OCI-LY1 (cell line): Measurements from ENCODE around the gene SAMD3.

ENCODE experiments used
- H2AFZ ChIP-seq: fragments of 200-600 bp; sonication (generic), shearing (Covaris generic); 2 replicates; pipeline ENCODE4 v1.6.0; 2014; ENCODE audit warnings: antibody characterized with exemption, mild to moderate bottlenecking, low read length
- H3F3A ChIP-seq: fragments of 200-600 bp; sonication (generic), shearing (Covaris generic); 2 replicates; pipeline ENCODE4 v1.6.0; 2014; ENCODE audit warnings: mild to moderate bottlenecking, antibody characterized with exemption, low read length, moderate library complexity; ENCODE audit not compliant: insufficient read depth
- H3K27ac ChIP-seq: fragments of 200-600 bp; sonication (generic); 2 replicates; pipeline ENCODE4 v1.5.1; 2014; ENCODE audit warnings: low read length, mixed run types, mild to moderate bottlenecking, low read depth; ENCODE audit not compliant: poor library complexity, severe bottlenecking
- H3K27me3 ChIP-seq: fragments of 200-600 bp; sonication (generic); 2 replicates; pipeline ENCODE4 v1.6.0; 2014; ENCODE audit warnings: antibody characterized with exemption, mild to moderate bottlenecking, low read length, moderate library complexity; ENCODE audit not compliant: insufficient read depth
- H3K36me3 ChIP-seq: fragments of 200-600 bp; sonication (generic); 2 replicates; pipeline ENCODE4 v1.6.1; 2014; ENCODE audit warnings: mild to moderate bottlenecking, antibody characterized with exemption, low read length, moderate library complexity, mixed read lengths; ENCODE audit not compliant: insufficient read depth
- H3K4me1 ChIP-seq: fragments of 200-600 bp; sonication (generic); 2 replicates; pipeline ENCODE4 v1.5.1; 2014; ENCODE audit warnings: mild to moderate bottlenecking, low read length, moderate library complexity; ENCODE audit not compliant: insufficient read depth, severe bottlenecking
- H3K4me2 ChIP-seq: fragments of 200-600 bp; sonication (generic), shearing (Covaris generic); 2 replicates; pipeline ENCODE4 v1.6.1; 2014; ENCODE audit warnings: low read length
- H3K4me3 ChIP-seq: fragments of 200-600 bp; sonication (generic); 2 replicates; pipeline ENCODE4 v1.5.1; 2014; ENCODE audit warnings: low read length, low read depth, mild to moderate bottlenecking, mixed read lengths; ENCODE audit not compliant: poor library complexity, severe bottlenecking
- H3K79me2 ChIP-seq: fragments of 200-600 bp; shearing (Covaris generic); 2 replicates; pipeline ENCODE4 v1.6.1; 2016; ENCODE audit warnings: mixed run types, low read length, mixed read lengths; ENCODE audit not compliant: insufficient read depth
- H3K9ac ChIP-seq: fragments of 200-600 bp; sonication (generic), shearing (Covaris generic); 2 replicates; pipeline ENCODE4 v1.6.1; 2014; ENCODE audit warnings: mild to moderate bottlenecking, low read length, mixed read lengths
- H3K9me2 ChIP-seq: fragments of 200-600 bp; sonication (generic), shearing (Covaris generic); 2 replicates; pipeline ENCODE4 v1.6.1; 2014; ENCODE audit warnings: low read depth, mild to moderate bottlenecking, low read length, mixed read lengths
- H3K9me3 ChIP-seq: fragments of 200-600 bp; shearing (Covaris generic); 2 replicates; pipeline ENCODE4 v1.6.1; 2014; ENCODE audit warnings: low read length, mixed read lengths
- H4K20me1 ChIP-seq: fragments of 200-600 bp; sonication (generic), shearing (Covaris generic); 2 replicates; pipeline ENCODE4 v1.6.0; 2016; ENCODE audit warnings: mild to moderate bottlenecking, low read length; ENCODE audit not compliant: insufficient read depth
- EZH2 ChIP-seq: fragments of 200-600 bp; sonication (generic), shearing (Covaris generic); IDR thresholded peaks from 2 replicates; pipeline ENCODE4 v1.8.0; 2017; ENCODE audit warnings: borderline replicate concordance, mixed run types, mild to moderate bottlenecking, antibody characterized with exemption, low read length, moderate library complexity, mixed read lengths
- TF ChIP-seq, protein P1 (sequence below): fragments of 200-600 bp; sonication (generic), shearing (Covaris generic); IDR thresholded peaks from 2 replicates; pipeline ENCODE4 v1.5.1; 2017; ENCODE audit warnings: mild to moderate bottlenecking, antibody characterized with exemption, low read length, moderate library complexity, mixed read lengths

SAMD3 gene

DNA sequence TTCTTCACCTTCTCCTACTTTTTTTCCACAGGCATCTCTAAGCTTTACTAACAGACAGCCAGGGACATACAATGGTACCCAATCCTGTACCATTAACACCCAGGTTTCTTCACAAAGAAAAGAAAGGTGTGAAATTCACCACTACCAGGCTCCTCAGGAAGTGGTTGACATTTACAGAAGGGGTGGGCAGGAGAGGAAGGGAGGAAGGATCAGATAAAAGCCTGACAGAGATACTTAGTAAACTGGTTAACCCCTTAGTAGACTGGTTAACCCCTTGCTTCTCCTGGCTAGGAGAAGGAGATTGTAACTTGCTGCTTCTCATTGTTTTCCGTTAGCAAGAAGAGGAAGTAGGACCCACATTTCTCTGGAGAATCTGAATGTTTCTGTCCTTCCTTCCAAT, 7.2 kb downstream of the SAMD3 start:
- no peaks in the 10 kb centered on the region for H4K20me1 ChIP-seq
- H3K4me3 ChIP-seq, result no peak overlapping the region
- H3K36me3 ChIP-seq, result no peaks in the 10 kb centered on the region
- no peaks in the 10 kb centered on the region for H3K9me3 ChIP-seq
- H3K27me3 ChIP-seq, result no peaks in the 10 kb centered on the region
- H3K4me2 ChIP-seq, result no peak overlapping the region
- no peaks in the 10 kb centered on the region for H3K79me2 ChIP-seq
- H3K27ac ChIP-seq, result no peak overlapping the region
- no peak overlapping the region for H3K9ac ChIP-seq
- H2AFZ ChIP-seq, result no peak overlapping the region
- H3K9me2 ChIP-seq, result no peaks in the 10 kb centered on the region
- H3F3A ChIP-seq, result no peaks in the 10 kb centered on the region
- no peaks in the 10 kb centered on the region for H3K4me1 ChIP-seq
- TF ChIP-seq EZH2, result no peak
- TF ChIP-seq, protein P1, sequence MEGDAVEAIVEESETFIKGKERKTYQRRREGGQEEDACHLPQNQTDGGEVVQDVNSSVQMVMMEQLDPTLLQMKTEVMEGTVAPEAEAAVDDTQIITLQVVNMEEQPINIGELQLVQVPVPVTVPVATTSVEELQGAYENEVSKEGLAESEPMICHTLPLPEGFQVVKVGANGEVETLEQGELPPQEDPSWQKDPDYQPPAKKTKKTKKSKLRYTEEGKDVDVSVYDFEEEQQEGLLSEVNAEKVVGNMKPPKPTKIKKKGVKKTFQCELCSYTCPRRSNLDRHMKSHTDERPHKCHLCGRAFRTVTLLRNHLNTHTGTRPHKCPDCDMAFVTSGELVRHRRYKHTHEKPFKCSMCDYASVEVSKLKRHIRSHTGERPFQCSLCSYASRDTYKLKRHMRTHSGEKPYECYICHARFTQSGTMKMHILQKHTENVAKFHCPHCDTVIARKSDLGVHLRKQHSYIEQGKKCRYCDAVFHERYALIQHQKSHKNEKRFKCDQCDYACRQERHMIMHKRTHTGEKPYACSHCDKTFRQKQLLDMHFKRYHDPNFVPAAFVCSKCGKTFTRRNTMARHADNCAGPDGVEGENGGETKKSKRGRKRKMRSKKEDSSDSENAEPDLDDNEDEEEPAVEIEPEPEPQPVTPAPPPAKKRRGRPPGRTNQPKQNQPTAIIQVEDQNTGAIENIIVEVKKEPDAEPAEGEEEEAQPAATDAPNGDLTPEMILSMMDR, result no peak

DNA sequence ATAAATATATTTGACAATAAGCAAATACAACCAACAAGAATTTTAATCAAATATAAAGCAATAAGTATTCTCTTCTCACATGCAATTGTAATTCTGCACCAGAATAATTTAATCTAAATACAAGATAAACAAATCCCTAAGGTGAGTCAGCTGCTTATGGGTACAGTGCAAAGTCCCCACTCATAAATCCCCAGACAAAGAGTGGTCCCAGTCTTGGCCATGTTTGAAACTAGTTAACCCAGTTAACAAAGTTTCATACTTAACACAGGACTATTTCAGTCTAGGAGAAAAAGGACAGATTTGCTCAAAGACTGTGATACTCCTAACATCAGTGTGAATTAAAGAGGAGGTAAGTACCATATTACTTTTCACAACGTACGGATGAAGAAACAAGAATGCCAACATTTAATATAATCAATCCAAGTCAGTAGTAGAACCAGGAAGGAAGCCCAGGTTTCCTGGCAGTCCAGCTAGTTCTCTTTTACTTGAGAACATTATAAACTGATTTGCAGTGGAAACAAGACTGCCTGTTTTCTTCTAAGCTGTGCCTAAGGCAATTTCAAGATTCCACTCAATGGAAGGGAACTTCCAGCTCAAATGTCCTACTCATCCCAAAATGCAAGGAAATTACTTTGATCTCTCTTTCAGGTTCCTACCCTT, 10.4 kb downstream of the SAMD3 start:
- Histone ChIP-seq H3K4me1 (no peaks in the 10 kb centered on the region), H4K20me1 (no peaks in the 10 kb centered on the region), H2AFZ (no peak overlapping the region), H3K27ac (no peak overlapping the region), H3K36me3 (no peaks in the 10 kb centered on the region), H3K4me2 (no peak overlapping the region), H3F3A (no peaks in the 10 kb centered on the region), H3K9me3 (no peaks in the 10 kb centered on the region), H3K9me2 (no peaks in the 10 kb centered on the region), H3K27me3 (no peaks in the 10 kb centered on the region), H3K79me2 (no peaks in the 10 kb centered on the region), H3K9ac (no peak overlapping the region), H3K4me3 (no peak overlapping the region)
- TF ChIP-seq EZH2, result no peak
- TF ChIP-seq, protein P1, result no peak

DNA sequence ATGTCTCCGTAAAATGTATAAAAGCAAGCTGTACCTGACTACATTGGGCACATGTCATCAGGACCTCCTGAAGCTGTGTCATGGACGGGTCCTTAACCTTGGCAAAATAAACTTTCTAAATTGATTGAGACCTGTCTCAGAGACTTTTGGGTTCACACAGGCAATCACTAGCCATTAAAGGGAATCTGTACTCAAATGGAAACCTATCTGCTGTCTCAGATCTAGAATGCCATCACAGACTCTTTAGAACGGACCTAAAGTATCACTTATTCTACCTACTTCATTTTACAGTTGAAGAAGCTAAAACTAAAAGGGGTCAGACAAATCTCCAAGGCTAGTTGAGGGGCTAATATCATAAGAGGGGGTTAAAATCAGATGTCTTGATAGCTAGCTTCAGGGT, 11.1 kb downstream of the SAMD3 start:
- no peaks in the 10 kb centered on the region for H3K36me3 ChIP-seq
- no peaks in the 10 kb centered on the region for H3K79me2 ChIP-seq
- no peak overlapping the region for H3K27ac ChIP-seq
- H4K20me1 ChIP-seq, result no peaks in the 10 kb centered on the region
- H3K4me3 ChIP-seq, result no peak overlapping the region
- H3K4me1 ChIP-seq, result no peaks in the 10 kb centered on the region
- no peaks in the 10 kb centered on the region for H3K9me2 ChIP-seq
- H3F3A ChIP-seq, result no peaks in the 10 kb centered on the region
- H3K9ac ChIP-seq, result no peak overlapping the region
- no peaks in the 10 kb centered on the region for H3K27me3 ChIP-seq
- H3K9me3 ChIP-seq, result no peaks in the 10 kb centered on the region
- TF ChIP-seq, protein P1, result no peak
- H3K4me2 ChIP-seq, result no peak overlapping the region
- no peak overlapping the region for H2AFZ ChIP-seq
